Measurements from ENCODE around the gene FRRS1. TPM values are rescaled to one million over a fixed set of nuclear protein-coding genes. Genes with fewer than 3 reads are reported as not detected.
"Not testable (repeated sequence)": the region's sequence is repeated elsewhere in the genome, so short reads cannot be mapped to it uniquely, and the experiment has no call there.

FRRS1 gene
- total RNA-seq, 1 donor from 2014 or later = 23.4 TPM

- FAIRE-seq (no peak), DNase-seq (ENCODE audit: low read depth) (no peak)
- Histone ChIP-seq H3K27me3 (ENCODE audit: control insufficient read depth, insufficient read depth, low read length) (no peaks in the 10 kb centered on the region), H3K4me3 (ENCODE audit: low read depth, low read length) (peak overlapping the region; percentile 8), H3K36me3 (ENCODE audit: control insufficient read depth, insufficient read depth, low read length) (no peaks in the 10 kb centered on the region)
- no peak for TF ChIP-seq CTCF (IDR thresholded peaks at IDR 0.05; ENCODE audit: insufficient read depth, low read length, severe bottlenecking)
Measured at GRCh38 chr1:99764439-99764838, 2.0 kb downstream of the FRRS1 start.

- peak; percentile 84 for DNase-seq (ENCODE audit: low read depth)
- peak overlapping the region; percentile 8 for H3K4me3 ChIP-seq (ENCODE audit: low read depth, low read length)
- H3K27me3 ChIP-seq (ENCODE audit: control insufficient read depth, insufficient read depth, low read length) = no peaks in the 10 kb centered on the region
- no peaks in the 10 kb centered on the region for H3K36me3 ChIP-seq (ENCODE audit: control insufficient read depth, insufficient read depth, low read length)
- no peak for TF ChIP-seq CTCF (IDR thresholded peaks at IDR 0.05; ENCODE audit: insufficient read depth, low read length, severe bottlenecking)
- FAIRE-seq = no peak
Measured at GRCh38 chr1:99763956-99764355, 2.5 kb downstream of the FRRS1 start.

GRCh38 chr1:99761774-99762173 is 4.7 kb downstream of the FRRS1 start:
- DNase-seq (ENCODE audit: low read depth) (no peak), FAIRE-seq (no peak)
- Histone ChIP-seq H3K27me3 (ENCODE audit: control insufficient read depth, insufficient read depth, low read length) (no peaks in the 10 kb centered on the region), H3K4me3 (ENCODE audit: low read depth, low read length) (no peak overlapping the region), H3K36me3 (ENCODE audit: control insufficient read depth, insufficient read depth, low read length) (no peaks in the 10 kb centered on the region)
- no peak for TF ChIP-seq CTCF (IDR thresholded peaks at IDR 0.05; ENCODE audit: insufficient read depth, low read length, severe bottlenecking)

- Histone ChIP-seq H3K4me3 (ENCODE audit: low read depth, low read length) (no peak overlapping the region), H3K36me3 (ENCODE audit: control insufficient read depth, insufficient read depth, low read length) (no peaks in the 10 kb centered on the region), H3K27me3 (ENCODE audit: control insufficient read depth, insufficient read depth, low read length) (no peaks in the 10 kb centered on the region)
- TF ChIP-seq CTCF (IDR thresholded peaks at IDR 0.05; ENCODE audit: insufficient read depth, low read length, severe bottlenecking) = no peak
- DNase-seq (ENCODE audit: low read depth) (no peak), FAIRE-seq (no peak)
Measured at GRCh38 chr1:99759518-99760160, 6.8 kb downstream of the FRRS1 start.

- not testable (repeated sequence) for FAIRE-seq; H3K36me3 ChIP-seq (ENCODE audit: control insufficient read depth, insufficient read depth, low read length); H3K4me3 ChIP-seq (ENCODE audit: low read depth, low read length); DNase-seq (ENCODE audit: low read depth); H3K27me3 ChIP-seq (ENCODE audit: control insufficient read depth, insufficient read depth, low read length)
Measured at GRCh38 chr1:99758686-99759517, 7.5 kb downstream of the FRRS1 start.

- peak; percentile 29 for DNase-seq (ENCODE audit: low read depth)
- H3K4me3 ChIP-seq (ENCODE audit: low read depth, low read length) = no peak overlapping the region
Measured at GRCh38 chr1:99758073-99758511, 8.3 kb downstream of the FRRS1 start.

More at GRCh38 chr1:99758073-99758511, 8.3 kb downstream of the FRRS1 start:
- FAIRE-seq = no peak
- no peaks in the 10 kb centered on the region for H3K36me3 ChIP-seq (ENCODE audit: control insufficient read depth, insufficient read depth, low read length)
- no peaks in the 10 kb centered on the region for H3K27me3 ChIP-seq (ENCODE audit: control insufficient read depth, insufficient read depth, low read length)
- no peak for TF ChIP-seq CTCF (IDR thresholded peaks at IDR 0.05; ENCODE audit: insufficient read depth, low read length, severe bottlenecking)
